DMS53 (cell line): ENCODE data around the gene LPAR6.
A peak's percentile ranks its signal among the peaks of the same experiment; 100 is the strongest.
"Not testable (repeated sequence)": the region's sequence is repeated elsewhere in the genome, so short reads cannot be mapped to it uniquely, and the experiment has no call there.

Experiments
- DNase-seq: peaks from one replicate; lab custom pipeline; 2025; lab: John Stamatoyannopoulos, UW

Gene LPAR6

DNA sequence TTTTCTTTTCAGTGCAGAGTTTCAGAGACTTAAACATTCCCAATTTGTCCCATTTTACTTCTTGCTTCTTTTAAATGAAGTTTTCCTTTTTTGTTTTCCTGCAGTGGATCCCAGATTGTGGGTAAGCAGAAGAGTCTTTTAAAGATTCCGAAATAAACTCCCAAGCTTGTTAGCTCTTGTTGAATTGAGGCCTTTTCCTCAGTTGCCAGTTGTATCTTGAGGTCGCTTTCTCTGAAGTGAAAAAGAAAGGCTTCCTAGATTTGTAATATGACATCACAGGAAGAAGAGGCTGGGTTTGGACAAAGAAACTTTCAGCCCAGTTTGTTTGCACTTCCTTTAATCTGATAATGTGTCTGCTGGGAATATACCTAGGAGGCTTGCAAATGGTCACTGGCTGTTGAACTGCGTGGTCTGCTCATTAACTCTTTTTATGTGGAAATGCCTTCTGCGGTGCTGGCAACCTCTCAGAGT is at the start of gene LPAR6:
LPAR6 (minus strand) TSS at position 233 of the 471 bp plus-strand sequence. CDS start 690 bp downstream, outside the sequence.
- no peak for DNase-seq

DNA sequence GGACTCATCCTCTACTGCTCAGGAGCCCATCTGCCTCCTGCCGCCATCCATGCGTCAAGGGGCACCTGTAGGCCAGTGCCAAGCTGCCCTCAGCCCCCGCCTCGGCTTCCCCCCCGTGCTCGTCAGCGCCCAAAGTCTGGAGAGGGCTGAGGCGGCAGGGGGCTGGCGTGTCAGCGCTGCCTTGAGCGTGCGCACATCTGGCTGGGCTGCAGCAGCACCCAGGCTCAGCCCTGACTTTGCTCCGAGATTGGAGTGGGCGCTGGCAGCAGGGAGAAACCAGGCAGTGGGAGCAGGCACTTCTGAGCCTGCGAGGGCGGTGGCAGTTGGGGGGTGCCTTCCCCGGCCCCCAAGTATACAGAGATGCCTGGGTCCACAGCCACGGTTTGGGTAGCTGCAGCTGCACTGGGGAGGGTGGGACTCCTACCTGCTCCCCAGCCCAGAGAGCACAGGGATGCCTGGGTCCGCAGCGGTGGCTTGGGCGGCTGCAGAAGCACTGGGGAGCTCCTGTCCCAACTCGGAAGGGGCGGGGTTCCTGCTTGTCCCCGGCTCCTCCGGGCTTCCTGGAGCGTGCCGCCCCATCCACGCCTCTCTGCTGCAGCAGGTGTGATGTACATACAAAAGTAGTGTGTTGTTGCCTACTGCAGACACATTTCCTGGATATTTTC is 44.8 kb upstream of the LPAR6 start:
- no peak for DNase-seq

DNA sequence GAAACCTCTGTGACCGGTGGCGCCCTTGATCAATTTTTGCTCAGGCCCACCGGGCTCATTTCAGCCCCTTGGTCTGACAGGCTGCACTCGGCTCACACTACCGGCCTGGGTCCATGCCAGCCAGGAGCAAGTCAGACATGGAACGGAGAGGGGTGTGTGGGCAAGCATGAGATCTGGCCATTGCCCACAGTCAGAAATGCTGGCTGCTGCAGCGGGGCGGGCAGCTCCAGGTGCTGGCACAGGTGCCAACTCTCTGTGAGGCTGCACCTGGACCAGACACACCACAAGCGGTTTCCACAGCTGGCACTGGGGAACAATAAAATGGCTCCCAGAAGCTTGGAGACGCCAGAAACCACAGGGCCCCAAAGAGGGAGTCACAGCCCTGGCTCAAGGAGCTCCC is 43.6 kb upstream of the LPAR6 start:
- no peak for DNase-seq

GRCh38 chr13:48451196-48451595 is 38.3 kb upstream of the LPAR6 start:
- not testable (repeated sequence) for DNase-seq

- no peak for DNase-seq
Observed at GRCh38 chr13:48449656-48450055, 36.7 kb upstream of the LPAR6 start.

GRCh38 chr13:48448959-48449614 is 36.2 kb upstream of the LPAR6 start:
- no peak for DNase-seq

GRCh38 chr13:48448285-48448958 is 35.5 kb upstream of the LPAR6 start:
- peak; percentile 24 for DNase-seq

DNA sequence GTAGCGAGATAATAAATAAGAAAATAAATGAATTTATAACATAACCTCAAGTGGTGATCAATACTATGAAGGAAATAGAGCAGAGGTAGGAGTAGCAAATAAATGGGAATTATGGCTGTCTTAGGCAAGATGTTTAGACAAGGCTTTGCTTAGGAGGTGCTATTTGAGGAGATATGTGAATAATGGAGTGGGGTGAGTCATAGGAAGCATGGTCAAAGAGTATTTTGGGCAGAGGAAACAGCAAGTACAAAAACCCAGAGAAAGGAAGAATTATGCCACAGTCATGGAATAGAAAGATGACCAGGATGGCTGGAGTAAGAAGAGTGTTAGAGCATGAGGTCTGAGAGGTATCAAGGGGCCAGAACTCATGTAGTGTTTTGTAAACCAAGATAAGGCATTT is 33.6 kb upstream of the LPAR6 start:
- peak; percentile 9 for DNase-seq

- DNase-seq = no peak
Observed at GRCh38 chr13:48443442-48444208, 30.7 kb upstream of the LPAR6 start.

- no peak for DNase-seq
Observed at GRCh38 chr13:48437371-48437770, 24.5 kb upstream of the LPAR6 start.

- no peak for DNase-seq
Observed at GRCh38 chr13:48436661-48437288, 23.9 kb upstream of the LPAR6 start.

DNA sequence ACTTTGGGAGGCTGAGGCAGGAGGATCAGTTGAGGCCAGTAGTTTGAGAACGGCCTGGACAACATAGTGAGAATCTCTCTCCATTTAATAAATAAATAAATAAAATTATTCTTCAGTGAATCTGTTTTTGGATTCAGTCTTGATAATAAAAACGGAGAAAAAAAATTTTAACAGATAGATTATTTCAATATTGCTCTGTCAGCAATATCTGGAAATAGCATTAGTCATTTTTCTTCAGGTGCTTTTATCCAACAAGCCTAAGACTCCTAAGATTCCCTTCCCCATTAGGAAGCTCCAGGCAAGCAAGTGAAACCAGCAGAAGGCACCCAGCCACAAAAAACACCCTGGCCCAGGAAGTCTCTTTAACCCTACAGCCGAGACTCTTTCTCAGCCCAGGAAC is 21.3 kb upstream of the LPAR6 start:
- no peak for DNase-seq

DNA sequence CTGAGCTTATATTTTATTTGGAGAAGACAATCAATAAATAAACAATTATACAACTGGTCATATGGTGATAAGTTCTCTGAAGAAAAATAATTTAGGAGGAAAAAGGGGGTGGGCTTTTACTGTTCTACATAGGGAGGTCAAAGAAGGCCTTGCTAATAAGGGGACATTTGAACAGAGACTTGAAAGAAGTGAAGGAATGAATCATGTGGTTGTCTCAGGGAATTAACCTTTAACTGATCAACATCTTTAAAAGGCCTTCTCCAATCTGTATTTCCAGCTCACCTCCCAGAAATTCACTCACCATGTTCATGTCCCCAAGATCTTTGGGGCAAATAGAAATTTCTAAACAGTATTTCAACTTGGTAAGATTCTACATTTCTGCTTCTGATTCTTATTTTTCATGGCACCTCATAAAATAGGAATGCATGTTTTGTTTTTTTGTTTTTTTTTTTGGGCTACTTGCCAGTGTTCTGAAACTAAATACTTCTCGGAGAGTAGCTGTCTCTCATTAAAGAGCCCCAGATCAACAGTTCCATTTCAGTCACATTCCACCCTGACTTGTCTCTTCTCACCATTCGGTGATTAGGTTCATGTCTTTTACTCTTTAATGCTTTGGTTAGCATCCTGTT is 19.2 kb upstream of the LPAR6 start:
- no peak for DNase-seq

DNA sequence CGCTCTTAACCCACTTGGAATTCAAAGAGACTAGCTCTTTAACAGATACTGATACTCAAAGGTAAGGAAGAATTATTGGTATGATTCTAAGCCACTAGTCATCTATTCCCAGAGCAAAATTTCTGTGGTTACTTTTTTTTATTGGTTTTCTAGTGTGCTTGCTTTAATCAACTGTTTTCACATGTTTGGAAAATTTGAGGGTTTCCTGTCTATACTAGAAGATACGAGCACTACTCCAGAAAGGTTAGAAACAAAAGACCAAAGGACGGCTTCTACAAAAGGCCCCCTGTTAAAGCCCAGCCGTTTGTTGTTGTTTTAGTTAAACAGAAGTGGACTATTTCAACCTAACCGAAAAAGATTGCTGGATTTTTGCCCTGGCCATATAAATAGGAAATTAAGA is 18.5 kb upstream of the LPAR6 start:
- no peak for DNase-seq

GRCh38 chr13:48429886-48430285 is 17.0 kb upstream of the LPAR6 start:
- DNase-seq = no peak

DNA sequence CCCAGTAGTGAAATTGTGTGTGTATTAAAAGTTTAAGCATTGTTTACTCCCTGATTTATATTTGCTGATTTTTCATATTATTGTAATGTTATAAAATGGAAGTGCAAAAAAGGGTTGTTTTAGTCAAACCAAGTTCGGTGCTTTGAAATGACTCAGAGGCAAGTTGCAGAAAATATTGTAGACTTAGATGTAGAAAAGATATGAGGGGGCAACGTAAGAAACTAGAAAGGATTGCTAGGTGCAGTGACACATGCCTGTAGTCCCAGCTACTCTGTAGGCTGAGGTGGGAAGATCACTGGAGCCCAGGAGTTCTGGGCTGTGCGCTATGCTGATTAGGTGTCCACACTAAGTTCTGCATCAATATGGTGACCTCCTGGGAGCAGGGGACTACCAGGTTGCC is 16.1 kb upstream of the LPAR6 start:
- no peak for DNase-seq

DNA sequence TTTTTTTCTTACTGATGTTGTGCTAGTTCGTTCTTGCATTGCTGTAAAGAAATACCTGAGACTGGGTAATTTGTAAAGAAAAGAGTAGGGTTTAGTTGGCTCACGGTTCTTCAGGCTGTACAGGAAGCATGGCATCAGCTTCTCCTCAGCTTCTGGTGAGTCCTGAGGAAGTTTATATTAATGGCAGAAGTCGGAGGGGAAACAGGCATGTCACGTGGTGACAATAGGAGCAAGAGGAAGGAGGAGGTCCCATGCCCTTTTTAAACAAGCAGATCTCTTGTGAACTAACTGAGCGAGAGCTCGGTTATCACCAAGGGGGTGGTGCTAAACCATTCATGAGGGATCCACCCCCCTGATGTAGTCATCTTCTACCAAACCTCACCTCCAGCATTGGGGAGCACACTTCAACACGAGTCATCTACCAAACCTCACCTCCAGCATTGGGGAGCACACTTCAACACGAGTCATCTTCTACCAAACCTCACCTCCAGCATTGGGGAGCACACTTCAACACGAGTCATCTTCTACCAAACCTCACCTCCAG is 13.9 kb upstream of the LPAR6 start:
- DNase-seq = not testable (repeated sequence)

- no peak for DNase-seq
Observed at GRCh38 chr13:48426052-48426451, 13.1 kb upstream of the LPAR6 start.

GRCh38 chr13:48424212-48424611 is 11.3 kb upstream of the LPAR6 start:
- no peak for DNase-seq

DNA sequence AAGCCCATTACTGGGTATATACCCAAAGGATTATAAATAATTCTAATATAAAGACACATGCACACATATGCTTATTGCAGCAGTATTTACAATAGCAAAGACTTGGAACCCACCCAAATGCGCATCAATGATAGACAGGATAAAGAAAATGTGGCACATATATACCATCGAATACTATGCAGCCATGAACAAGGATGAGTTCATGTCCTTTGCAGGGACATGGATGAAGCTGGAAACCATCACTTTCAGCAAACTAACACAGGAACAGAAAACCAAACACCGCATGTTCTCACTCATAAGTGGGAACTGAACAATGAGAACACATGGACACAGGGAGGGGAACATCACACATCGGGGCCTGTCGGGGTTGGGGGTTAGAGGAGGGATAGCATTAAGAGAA is 9.1 kb upstream of the LPAR6 start:
- not testable (repeated sequence) for DNase-seq

DNA sequence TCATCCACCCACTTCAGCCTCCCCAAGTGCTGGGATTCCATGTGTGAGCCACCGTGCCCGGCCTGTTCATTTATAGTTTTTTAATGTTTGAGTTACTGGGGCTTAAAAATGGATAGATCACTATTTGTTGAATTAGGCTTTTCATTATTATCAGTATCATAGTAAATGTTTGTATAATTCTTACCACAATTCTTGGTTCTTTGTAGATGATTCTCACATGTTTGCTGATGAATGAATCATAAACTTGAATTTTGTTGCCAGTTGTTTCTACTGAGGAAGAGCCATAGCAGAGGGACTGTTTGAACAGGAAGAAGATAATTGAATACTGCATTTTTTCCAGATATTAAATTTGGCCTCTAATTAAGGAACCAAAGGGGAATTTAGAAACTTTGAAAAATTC is 2.6 kb upstream of the LPAR6 start:
- DNase-seq = peak; percentile 2
